PC-3 (cell line): ENCODE results near the gene PLSCR5. TPM values are rescaled to one million over a fixed set of nuclear protein-coding genes. Genes with fewer than 3 reads are reported as not detected.
A peak's percentile ranks its signal among the peaks of the same experiment; 100 is the strongest.

Experiments
- ATAC-seq: fragments of 200-7000 bp; cut with Tn5 transposase; 2 replicates; pipeline ENCODE4 v1.9.1; 2020; ENCODE audit warnings: mild to moderate bottlenecking, moderate library complexity
- BruUV-seq: library from RNA; stranded (reverse); fragments of 400-500 nt; replicated peaks from 2 replicates; lab custom pipeline; 2021; lab: Mats Ljungman, UMichigan
- CTCF ChIA-PET: fragments of 300-600 bp; sonication (Branson Sonifier 250); formaldehyde crosslinking; loops from one replicate; lab custom pipeline; 2022; ENCODE audit warnings: antibody characterized with exemption; lab: Charles Lee
- POLR2A ChIA-PET: fragments of 300-600 bp; sonication (Branson Sonifier 250); formaldehyde crosslinking; loops from one replicate; lab custom pipeline; 2022; ENCODE audit warnings: antibody characterized with exemption; ENCODE audit not compliant: unreplicated experiment; lab: Charles Lee
- DNase-seq: peaks from one replicate; pipeline ENCODE4 v3.0.0-alpha.2; 2015
- H2AFZ ChIP-seq: fragments of 300-600 bp; sonication (generic); 2 replicates; pipeline ENCODE4 v1.6.0; 2016; ENCODE audit warnings: antibody characterized with exemption, low read length
- H3F3A ChIP-seq: fragments of 300-600 bp; sonication (generic); one replicate; pipeline ENCODE4 v1.6.0; 2017; ENCODE audit warnings: antibody characterized with exemption, low read length, control low read depth, mild to moderate bottlenecking; ENCODE audit not compliant: unreplicated experiment
- H3K27ac ChIP-seq: fragments of 300-600 bp; sonication (generic); 2 replicates; pipeline ENCODE4 v1.5.1; 2016; ENCODE audit warnings: mild to moderate bottlenecking, low read length
- H3K27me3 ChIP-seq: fragments of 300-600 bp; sonication (generic); 2 replicates; pipeline ENCODE4 v1.6.1; 2016; ENCODE audit warnings: low read length, mixed read lengths
- H3K36me3 ChIP-seq: fragments of 300-600 bp; sonication (generic); 2 replicates; pipeline ENCODE4 v1.6.1; 2016; ENCODE audit warnings: low read depth, mixed run types, low read length, mixed read lengths
- H3K4me1 ChIP-seq: fragments of 300-600 bp; sonication (generic); 2 replicates; pipeline ENCODE4 v1.5.1; 2016; ENCODE audit warnings: low read length; ENCODE audit not compliant: insufficient read depth
- H3K4me2 ChIP-seq: fragments of 300-600 bp; sonication (generic); 2 replicates; pipeline ENCODE4 v1.6.0; 2016; ENCODE audit warnings: low read length
- H3K4me3 ChIP-seq: fragments of 300-600 bp; sonication (generic); 2 replicates; pipeline ENCODE4 v1.5.1; 2016; ENCODE audit warnings: mild to moderate bottlenecking, low read length, mixed read lengths
- H3K79me2 ChIP-seq: fragments of 300-600 bp; sonication (generic); 2 replicates; pipeline ENCODE4 v1.6.1; 2017; ENCODE audit warnings: low read length, mixed read lengths
- H3K9ac ChIP-seq: fragments of 300-600 bp; sonication (generic); 2 replicates; pipeline ENCODE4 v1.6.0; 2016; ENCODE audit warnings: mild to moderate bottlenecking, low read length
- H3K9me2 ChIP-seq: fragments of 300-600 bp; sonication (generic); replicated peaks from 2 replicates; pipeline ENCODE4 v1.6.1; 2016; ENCODE audit warnings: mixed run types, low read length, mixed read lengths
- H3K9me3 ChIP-seq: fragments of 300-600 bp; sonication (generic); 2 replicates; pipeline ENCODE4 v1.6.1; 2016; ENCODE audit warnings: low read length, mixed read lengths
- H4K20me1 ChIP-seq: fragments of 300-600 bp; sonication (generic); 2 replicates; pipeline ENCODE4 v1.6.1; 2016; ENCODE audit warnings: low read length, mixed read lengths
- CTCF ChIP-seq: fragments of 300-600 bp; sonication (generic); conservative IDR thresholded peaks from 2 replicates; pipeline ENCODE4 v1.5.1; 2017; ENCODE audit warnings: antibody characterized with exemption, low read depth, mild to moderate bottlenecking, low read length
- EZH2 ChIP-seq: fragments of 300-600 bp; sonication (generic); IDR thresholded peaks from one replicate; pipeline ENCODE4 v1.6.1; 2017; ENCODE audit warnings: antibody characterized with exemption, mild to moderate bottlenecking, low read length; ENCODE audit not compliant: unreplicated experiment
- EZH2phosphoT487 ChIP-seq: fragments of 300-600 bp; sonication (generic); IDR thresholded peaks from 2 replicates; pipeline ENCODE4 v1.6.1; 2018; ENCODE audit warnings: mild to moderate bottlenecking, antibody characterized with exemption, low read length, borderline replicate concordance
- intact Hi-C: fragments of 100-400 bp; cut with micrococcal nuclease; formaldehyde crosslinking; loops from 2 replicates; pipeline ENCODE4 v1.9.0; 2023
- total RNA-seq: library from RNA; depleted of rRNA; stranded (reverse); fragments of >200 nt; gene quantifications from 2 replicates; pipeline ENCODE4 v1.2.3, GENCODE V29; 2014

Gene PLSCR5
- total RNA-seq, 1 experiment from 2014 or later, result not detected

GRCh38 chr3:146550070-146550615 is 55.0 kb downstream of the PLSCR5 start:
- DNase-seq (no peak), ATAC-seq (no peak)
- no peaks in the 10 kb centered on the region for H3F3A ChIP-seq
- intact Hi-C loops, result no loop called here
- ChIA-PET POLR2A (no interaction called here), CTCF (no interaction called here)
- no TSS peak for BruUV-seq
- H3K27me3 ChIP-seq, result no peaks in the 10 kb centered on the region
- H3K4me3 ChIP-seq, result no peak overlapping the region
- no peaks in the 10 kb centered on the region for H3K36me3 ChIP-seq
- no peaks in the 10 kb centered on the region for H4K20me1 ChIP-seq
- TF ChIP-seq EZH2phosphoT487 (no peak), CTCF (no peak), EZH2 (no peak)
- H3K79me2 ChIP-seq, result peaks cover 2% of the 10 kb centered on the region; the same call in 1 of the 2 replicates
- H3K9me2 ChIP-seq, result 0 out of 2 replicates have a peak, but pooled peaks cover 3% of the 10 kb centered on the region
- H3K9me3 ChIP-seq, result no peaks in the 10 kb centered on the region
- H3K4me2 ChIP-seq, result peak overlapping the region; percentile 1; the same call in 1 of the 2 replicates
- H3K4me1 ChIP-seq, result peaks cover 14% of the 10 kb centered on the region
- H2AFZ ChIP-seq, result no peak overlapping the region
- H3K9ac ChIP-seq, result no peak overlapping the region
- H3K27ac ChIP-seq, result no peak overlapping the region

- CTCF ChIA-PET, result no interaction called here
Observed at GRCh38 chr3:146547235-146547835, 57.8 kb downstream of the PLSCR5 start.

More at GRCh38 chr3:146547235-146547835, 57.8 kb downstream of the PLSCR5 start:
- H3K36me3 ChIP-seq, result no peaks in the 10 kb centered on the region
- no peak overlapping the region for H2AFZ ChIP-seq
- H3K9me2 ChIP-seq, result 0 out of 2 replicates have a peak, but pooled peaks cover 3% of the 10 kb centered on the region
- H3K27me3 ChIP-seq, result no peaks in the 10 kb centered on the region
- H3K4me2 ChIP-seq, result no peak overlapping the region
- no peaks in the 10 kb centered on the region for H3K9me3 ChIP-seq
- no peak overlapping the region for H3K4me3 ChIP-seq
- peaks cover 27% of the 10 kb centered on the region for H3K79me2 ChIP-seq
- intact Hi-C loops, result no loop called here
- POLR2A ChIA-PET, result interaction anchor here (0.5 kb wide), 1 partner anchor 25 kb away, joined by 3 read pairs; no protein-coding TSS in a partner anchor
- TF ChIP-seq CTCF (no peak), EZH2 (no peak), EZH2phosphoT487 (no peak)
- H3K9ac ChIP-seq, result no peak overlapping the region
- H3K27ac ChIP-seq, result no peak overlapping the region
- no TSS peak for BruUV-seq
- H3F3A ChIP-seq, result no peaks in the 10 kb centered on the region
- peaks cover 12% of the 10 kb centered on the region for H4K20me1 ChIP-seq
- DNase-seq (no peak), ATAC-seq (no peak)
- peaks cover 25% of the 10 kb centered on the region for H3K4me1 ChIP-seq
